Effector memory CD4-positive, alpha-beta T cell (primary cell): ENCODE results near the gene SUMO4.

Experiments
- DNase-seq, 3 donors: peaks; one replicate each; pipeline ENCODE4 v3.0.0-alpha.2; 2020
- H3K27ac ChIP-seq: 2 replicates; pipeline ENCODE4 v1.7.0; 2013; ENCODE audit warnings: mild to moderate bottlenecking, low read length, moderate library complexity; ENCODE audit not compliant: insufficient read depth, poor library complexity, severe bottlenecking
- H3K27me3 ChIP-seq: replicated peaks from 2 replicates; pipeline ENCODE4 v1.7.0; 2013; ENCODE audit warnings: mild to moderate bottlenecking, low read length; ENCODE audit not compliant: insufficient read depth, control insufficient read depth, poor library complexity, severe bottlenecking
- H3K36me3 ChIP-seq: 2 replicates; pipeline ENCODE4 v1.7.0; 2013; ENCODE audit warnings: mild to moderate bottlenecking, low read length, moderate library complexity; ENCODE audit not compliant: control insufficient read depth, insufficient read depth
- H3K4me1 ChIP-seq: 2 replicates; pipeline ENCODE4 v1.7.0; 2013; ENCODE audit warnings: low read length, mild to moderate bottlenecking; ENCODE audit not compliant: control insufficient read depth, insufficient read depth, poor library complexity, severe bottlenecking
- H3K4me3 ChIP-seq: 2 replicates; pipeline ENCODE4 v1.7.0; 2013; ENCODE audit warnings: low read length, low read depth, mild to moderate bottlenecking; ENCODE audit not compliant: insufficient read depth, poor library complexity, severe bottlenecking
- H3K9me3 ChIP-seq: 2 replicates; pipeline ENCODE4 v1.7.0; 2013; ENCODE audit warnings: mild to moderate bottlenecking, low read length, moderate library complexity; ENCODE audit not compliant: control insufficient read depth

Gene SUMO4

GRCh38 chr6:149366267-149366921, 33.7 kb upstream of the SUMO4 start:
- Histone ChIP-seq H3K27ac (peak overlapping the region; percentile 30), H3K27me3 (no peaks in the 10 kb centered on the region), H3K4me1 (peaks cover 30% of the 10 kb centered on the region), H3K36me3 (no peaks in the 10 kb centered on the region), H3K4me3 (peak overlapping the region; percentile 9), H3K9me3 (no peaks in the 10 kb centered on the region)
- no peak for DNase-seq

- Histone ChIP-seq H3K4me3 (no peak overlapping the region), H3K4me1 (peaks cover 30% of the 10 kb centered on the region), H3K36me3 (no peaks in the 10 kb centered on the region), H3K9me3 (no peaks in the 10 kb centered on the region), H3K27me3 (no peaks in the 10 kb centered on the region), H3K27ac (no peak overlapping the region)
- no peak for DNase-seq
These were observed 32.0 kb upstream of the SUMO4 start for GRCh38 chr6:149368065-149368464.

- H3K27ac ChIP-seq, result no peak overlapping the region
- H3K27me3 ChIP-seq, result no peaks in the 10 kb centered on the region
- no peak overlapping the region for H3K4me3 ChIP-seq
- H3K9me3 ChIP-seq, result no peaks in the 10 kb centered on the region
- H3K4me1 ChIP-seq, result peaks cover 21% of the 10 kb centered on the region
- no peak for DNase-seq
- peaks cover 8% of the 10 kb centered on the region for H3K36me3 ChIP-seq
These were observed 28.9 kb upstream of the SUMO4 start for GRCh38 chr6:149371154-149371553.

GRCh38 chr6:149372062-149372461, 28.0 kb upstream of the SUMO4 start:
- H3K9me3 ChIP-seq, result no peaks in the 10 kb centered on the region
- DNase-seq, result no peak
- H3K4me3 ChIP-seq, result no peak overlapping the region
- peaks cover 14% of the 10 kb centered on the region for H3K4me1 ChIP-seq
- H3K36me3 ChIP-seq, result peaks cover 8% of the 10 kb centered on the region
- no peaks in the 10 kb centered on the region for H3K27me3 ChIP-seq
- H3K27ac ChIP-seq, result no peak overlapping the region

DNA sequence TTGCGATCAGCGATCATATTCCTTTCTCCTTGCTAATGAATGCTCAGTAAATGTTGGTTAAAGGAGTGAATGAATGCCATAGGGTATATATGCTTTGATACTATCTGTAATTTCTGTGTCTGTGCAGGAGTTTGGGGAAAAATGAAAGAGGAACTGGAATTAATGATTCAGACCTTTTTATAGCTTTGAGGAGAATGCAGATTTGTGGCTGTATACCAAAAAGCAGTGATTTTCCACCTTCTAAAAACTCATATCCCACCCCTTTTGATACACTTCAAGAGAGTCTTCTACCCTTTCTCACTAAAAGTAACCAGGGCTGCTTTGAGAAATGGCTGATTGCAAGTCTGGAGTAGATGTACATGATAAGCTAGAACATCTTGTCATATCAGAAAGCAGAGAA, 26.6 kb upstream of the SUMO4 start:
- Histone ChIP-seq H3K36me3 (peaks cover 16% of the 10 kb centered on the region), H3K27ac (no peak overlapping the region), H3K4me1 (peaks cover under 1% of the 10 kb centered on the region), H3K27me3 (no peaks in the 10 kb centered on the region), H3K9me3 (no peaks in the 10 kb centered on the region), H3K4me3 (no peak overlapping the region)
- no peak for DNase-seq

GRCh38 chr6:149379977-149380376, 20.1 kb upstream of the SUMO4 start:
- Histone ChIP-seq H3K4me3 (no peak overlapping the region), H3K36me3 (peaks cover 42% of the 10 kb centered on the region), H3K9me3 (no peaks in the 10 kb centered on the region), H3K27ac (no peak overlapping the region), H3K27me3 (no peaks in the 10 kb centered on the region), H3K4me1 (no peaks in the 10 kb centered on the region)
- DNase-seq, result no peak

- no peaks in the 10 kb centered on the region for H3K4me1 ChIP-seq
- no peak overlapping the region for H3K4me3 ChIP-seq
- H3K27me3 ChIP-seq, result no peaks in the 10 kb centered on the region
- DNase-seq, result no peak
- no peak overlapping the region for H3K27ac ChIP-seq
- peaks cover 42% of the 10 kb centered on the region for H3K36me3 ChIP-seq
- no peaks in the 10 kb centered on the region for H3K9me3 ChIP-seq
These were observed 19.5 kb upstream of the SUMO4 start for GRCh38 chr6:149380523-149380922.

DNA sequence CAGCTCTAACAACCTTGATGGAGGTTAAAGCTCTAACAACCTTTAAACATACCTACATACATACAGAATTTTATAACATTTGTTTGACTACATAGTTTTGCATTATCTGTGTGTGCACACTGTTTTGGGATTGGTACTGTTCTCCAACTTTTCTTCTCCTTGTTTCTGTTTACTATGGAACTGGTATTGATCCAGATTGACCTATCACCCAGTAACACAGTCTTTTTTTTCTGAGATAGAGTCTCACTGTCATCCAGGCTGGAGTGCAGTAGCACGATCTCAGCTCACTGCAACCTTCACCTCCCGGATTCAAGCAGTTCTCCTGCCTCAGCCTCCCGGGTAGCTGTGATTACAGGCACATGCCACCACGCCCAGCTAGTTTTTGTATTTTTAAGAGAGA, 16.7 kb upstream of the SUMO4 start:
- Histone ChIP-seq H3K9me3 (peaks cover 5% of the 10 kb centered on the region), H3K27me3 (no peaks in the 10 kb centered on the region), H3K27ac (no peak overlapping the region), H3K36me3 (peaks cover 36% of the 10 kb centered on the region), H3K4me3 (no peak overlapping the region), H3K4me1 (no peaks in the 10 kb centered on the region)
- DNase-seq, result no peak

DNA sequence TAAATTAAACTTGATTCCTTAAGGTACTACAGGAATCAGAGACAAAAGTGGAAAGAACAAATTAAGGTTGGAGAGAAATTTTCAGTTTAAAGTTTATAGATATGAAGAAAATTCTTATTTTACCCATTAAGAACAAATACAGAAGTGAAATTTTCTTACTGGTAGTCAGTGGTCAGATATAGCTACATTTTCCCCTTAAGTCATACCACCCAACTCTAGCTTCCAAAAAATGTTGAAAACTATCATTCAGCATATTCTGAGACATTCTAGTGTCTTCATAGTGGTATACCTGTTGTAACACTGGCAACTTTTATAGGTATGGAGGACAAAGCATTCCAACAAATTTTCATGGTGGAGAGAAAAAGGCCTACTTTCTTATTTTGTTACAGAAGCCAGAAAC, 15.6 kb upstream of the SUMO4 start:
- peaks cover 5% of the 10 kb centered on the region for H3K9me3 ChIP-seq
- DNase-seq, result no peak
- no peak overlapping the region for H3K4me3 ChIP-seq
- peaks cover 25% of the 10 kb centered on the region for H3K36me3 ChIP-seq
- no peaks in the 10 kb centered on the region for H3K27me3 ChIP-seq
- H3K27ac ChIP-seq, result no peak overlapping the region
- H3K4me1 ChIP-seq, result no peaks in the 10 kb centered on the region

GRCh38 chr6:149385998-149386646, 13.9 kb upstream of the SUMO4 start:
- Histone ChIP-seq H3K27me3 (no peaks in the 10 kb centered on the region), H3K4me1 (no peaks in the 10 kb centered on the region), H3K36me3 (peaks cover 19% of the 10 kb centered on the region), H3K9me3 (peaks cover 5% of the 10 kb centered on the region), H3K27ac (no peak overlapping the region), H3K4me3 (no peak overlapping the region)
- no peak for DNase-seq
